Liver (tissue), 9 donors: ENCODE measurements around the gene UBTF. TPM values are rescaled to one million over a fixed set of nuclear protein-coding genes. Genes with fewer than 3 reads are reported as not detected.

Experiments used
- DNase-seq: peaks from one replicate; pipeline ENCODE4 v3.0.0-alpha.2; 2017; ENCODE audit warnings: low spot score
- H3K27ac ChIP-seq, 2 donors: one replicate each; pipeline ENCODE4 v1.7.0; 2013; ENCODE audit warnings: inconsistent platforms in 2 of 2, low read length in 2 of 2, control low read depth in 1 of 2, low read depth in 1 of 2, mild to moderate bottlenecking in 1 of 2
- H3K27me3 ChIP-seq, 4 donors: one replicate each; pipeline versions ENCODE4 v1.6.1 to v1.7.0; 2013; ENCODE audit warnings: low read length in 3 of 4, inconsistent platforms in 1 of 4, mild to moderate bottlenecking in 1 of 4, moderate library complexity in 1 of 4; ENCODE audit not compliant: control insufficient read depth in 4 of 4, insufficient read depth in 4 of 4
- H3K36me3 ChIP-seq, 4 donors: one replicate each; pipeline versions ENCODE4 v1.6.1 to v1.7.0; 2013; ENCODE audit warnings: low read length in 3 of 4, mild to moderate bottlenecking in 3 of 4, low read depth in 1 of 4, moderate library complexity in 1 of 4; ENCODE audit not compliant: control insufficient read depth in 4 of 4, insufficient read depth in 3 of 4
- H3K4me1 ChIP-seq, 4 donors: one replicate each; pipeline versions ENCODE4 v1.6.1 to v1.7.0; 2013; ENCODE audit warnings: low read length in 3 of 4, mild to moderate bottlenecking in 3 of 4, moderate library complexity in 1 of 4; ENCODE audit not compliant: control insufficient read depth in 4 of 4, insufficient read depth in 4 of 4
- H3K4me3 ChIP-seq, 3 donors: one replicate each; pipeline versions ENCODE4 v1.6.1 to v1.7.0; 2013; ENCODE audit warnings: low read length in 3 of 3, control low read depth in 1 of 3, low read depth in 1 of 3, mild to moderate bottlenecking in 1 of 3
- H3K9ac ChIP-seq, 2 donors: one replicate each; pipeline ENCODE4 v1.7.0; 2013; ENCODE audit warnings: low read length in 2 of 2, mild to moderate bottlenecking in 2 of 2, moderate library complexity in 2 of 2, control low read depth in 1 of 2, low read depth in 1 of 2
- H3K9me3 ChIP-seq, 4 donors: one replicate each; pipeline versions ENCODE4 v1.6.1 to v1.7.0; 2013; ENCODE audit warnings: low read length in 3 of 4; ENCODE audit not compliant: control insufficient read depth in 4 of 4
- EGR1 ChIP-seq, 2 donors: IDR thresholded peaks; 2 replicates each; pipeline ENCODE4 v1.6.1; 2016 to 2018; ENCODE audit warnings: antibody characterized with exemption in 2 of 2, low read depth in 2 of 2
- FOXA1 ChIP-seq: IDR thresholded peaks from 2 replicates; pipeline ENCODE4 v1.6.1; 2016; ENCODE audit warnings: antibody characterized with exemption
- FOXA2 ChIP-seq: IDR thresholded peaks from 2 replicates; pipeline ENCODE4 v1.6.1; 2016; ENCODE audit warnings: antibody characterized with exemption
- GABPA ChIP-seq, 2 donors: IDR thresholded peaks in 1 of 2; conservative IDR thresholded peaks in 1 of 2; 2 replicates each; pipeline ENCODE4 v1.6.1; 2016; ENCODE audit warnings: antibody characterized with exemption in 2 of 2, mild to moderate bottlenecking in 1 of 2, moderate library complexity in 1 of 2
- HNF4A ChIP-seq, 2 donors: conservative IDR thresholded peaks; 2 replicates each; pipeline ENCODE4 v1.6.1; 2016; ENCODE audit warnings: antibody characterized with exemption in 2 of 2, mild to moderate bottlenecking in 2 of 2
- HNF4G ChIP-seq: IDR thresholded peaks from 2 replicates; pipeline ENCODE4 v1.6.1; 2016; ENCODE audit warnings: antibody characterized with exemption
- JUND ChIP-seq, 2 donors: IDR thresholded peaks; 2 replicates each; pipeline ENCODE4 v1.6.1; 2016; ENCODE audit warnings: antibody characterized with exemption in 2 of 2
- NR2F2 ChIP-seq: IDR thresholded peaks from 2 replicates; pipeline ENCODE4 v1.6.1; 2016; ENCODE audit warnings: antibody characterized with exemption
- RAD21 ChIP-seq, 2 donors: IDR thresholded peaks; 2 replicates each; pipeline ENCODE4 v1.6.1; 2016; ENCODE audit warnings: antibody characterized with exemption in 2 of 2, mild to moderate bottlenecking in 2 of 2
- RXRA ChIP-seq, 2 donors: IDR thresholded peaks; 2 replicates each; pipeline ENCODE4 v1.6.1; 2017 to 2018; ENCODE audit warnings: antibody characterized with exemption in 2 of 2, mild to moderate bottlenecking in 1 of 2
- SP1 ChIP-seq: IDR thresholded peaks from 2 replicates; pipeline ENCODE4 v1.6.1; 2018; ENCODE audit warnings: antibody characterized with exemption, mild to moderate bottlenecking
- TAF1 ChIP-seq: conservative IDR thresholded peaks from 2 replicates; pipeline ENCODE4 v1.6.1; 2016; ENCODE audit warnings: antibody characterized with exemption, mild to moderate bottlenecking
- YY1 ChIP-seq: IDR thresholded peaks from 2 replicates; pipeline ENCODE4 v1.6.1; 2016; ENCODE audit warnings: antibody characterized with exemption, mild to moderate bottlenecking
- WGBS: extraction: QIAGEN DNeasy Blood & Tissue Kit; methylation state at CpG from one replicate; pipeline ENCODE4 v1.1.7; 2013; 5-methylcytosine and 5-hydroxymethylcytosine counted together
- polyA plus RNA-seq, 2 donors: library from polyadenylated mRNA; stranded (reverse) in 1 of 2; unstranded in 1 of 2; fragments of 200-250 nt in 1 of 2; fragments of >200 nt in 1 of 2; fragmentation: Nextera tagmentation in 1 of 2; extraction: Ambion mirVana in 1 of 2; gene quantifications; one replicate each; pipeline versions ENCODE4 v1.2.1 to v1.2.3, GENCODE V29; 2013 to 2015
- total RNA-seq, 2 donors: library from RNA; depleted of rRNA; stranded (reverse); fragments of >200 nt; gene quantifications; one replicate each; pipeline ENCODE4 v1.2.3, GENCODE V29; 2014
- TF ChIP-seq, protein P1 (sequence below): IDR thresholded peaks from 2 replicates; pipeline ENCODE4 v1.6.1; 2016; ENCODE audit warnings: antibody characterized with exemption, mild to moderate bottlenecking
- TF ChIP-seq, protein P2 (sequence below): IDR thresholded peaks from 2 replicates; pipeline ENCODE4 v1.6.1; 2016; ENCODE audit warnings: antibody characterized with exemption
- TF ChIP-seq, protein P3 (sequence below): IDR thresholded peaks from 2 replicates; pipeline ENCODE4 v1.6.1; 2016; ENCODE audit warnings: antibody characterized with exemption
- donor health status: healthy.
- donor health status: healthy.
- donor health status: healthy.
- donor health status: healthy.
- donor health status: healthy.

The UBTF gene
- total and polyA plus RNA-seq, 4 donors = 12.5 to 39.6 (median 23.9) TPM

DNA sequence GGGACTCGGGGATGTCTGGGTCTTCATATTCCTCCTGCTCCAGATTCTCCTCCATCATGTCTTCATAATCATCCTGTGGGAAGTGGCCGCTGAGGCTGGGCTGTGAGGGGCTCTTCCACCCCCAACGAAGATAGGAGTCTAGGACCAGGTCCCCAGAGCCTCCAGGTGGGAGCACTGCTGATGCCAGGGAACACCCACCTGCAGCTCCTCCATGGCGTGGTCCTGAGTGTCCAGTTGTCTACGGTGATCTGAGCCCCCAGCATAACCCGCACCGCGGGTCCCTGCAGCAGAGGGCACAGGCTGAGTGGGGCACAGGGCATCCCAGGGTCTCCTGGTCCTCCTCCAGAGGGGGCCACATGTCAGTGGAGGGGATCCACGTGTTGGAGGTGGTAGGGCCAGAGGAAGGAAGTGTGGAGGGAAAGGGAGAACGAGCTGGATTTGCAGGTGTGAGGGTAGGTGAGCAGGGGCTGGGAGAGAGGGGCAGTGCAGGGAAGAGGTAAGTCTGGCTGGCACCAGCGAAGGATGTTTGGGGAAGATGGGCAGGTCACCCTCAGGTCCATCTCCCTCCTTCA, 43.3 kb upstream of the UBTF start:
- Histone ChIP-seq H3K27me3 (no peaks in the 10 kb centered on the region), H3K9me3 (no peaks in the 10 kb centered on the region), H3K36me3 (no peaks in the 10 kb centered on the region), H3K9ac (no peak overlapping the region), H3K4me3 (no peak overlapping the region), H3K27ac (no peak overlapping the region), H3K4me1 (no peaks in the 10 kb centered on the region)
- WGBS = 75% methylated on average over 11 of the region's 11 CpGs
- no peak for TF ChIP-seq NR2F2
- TF ChIP-seq, protein P1, sequence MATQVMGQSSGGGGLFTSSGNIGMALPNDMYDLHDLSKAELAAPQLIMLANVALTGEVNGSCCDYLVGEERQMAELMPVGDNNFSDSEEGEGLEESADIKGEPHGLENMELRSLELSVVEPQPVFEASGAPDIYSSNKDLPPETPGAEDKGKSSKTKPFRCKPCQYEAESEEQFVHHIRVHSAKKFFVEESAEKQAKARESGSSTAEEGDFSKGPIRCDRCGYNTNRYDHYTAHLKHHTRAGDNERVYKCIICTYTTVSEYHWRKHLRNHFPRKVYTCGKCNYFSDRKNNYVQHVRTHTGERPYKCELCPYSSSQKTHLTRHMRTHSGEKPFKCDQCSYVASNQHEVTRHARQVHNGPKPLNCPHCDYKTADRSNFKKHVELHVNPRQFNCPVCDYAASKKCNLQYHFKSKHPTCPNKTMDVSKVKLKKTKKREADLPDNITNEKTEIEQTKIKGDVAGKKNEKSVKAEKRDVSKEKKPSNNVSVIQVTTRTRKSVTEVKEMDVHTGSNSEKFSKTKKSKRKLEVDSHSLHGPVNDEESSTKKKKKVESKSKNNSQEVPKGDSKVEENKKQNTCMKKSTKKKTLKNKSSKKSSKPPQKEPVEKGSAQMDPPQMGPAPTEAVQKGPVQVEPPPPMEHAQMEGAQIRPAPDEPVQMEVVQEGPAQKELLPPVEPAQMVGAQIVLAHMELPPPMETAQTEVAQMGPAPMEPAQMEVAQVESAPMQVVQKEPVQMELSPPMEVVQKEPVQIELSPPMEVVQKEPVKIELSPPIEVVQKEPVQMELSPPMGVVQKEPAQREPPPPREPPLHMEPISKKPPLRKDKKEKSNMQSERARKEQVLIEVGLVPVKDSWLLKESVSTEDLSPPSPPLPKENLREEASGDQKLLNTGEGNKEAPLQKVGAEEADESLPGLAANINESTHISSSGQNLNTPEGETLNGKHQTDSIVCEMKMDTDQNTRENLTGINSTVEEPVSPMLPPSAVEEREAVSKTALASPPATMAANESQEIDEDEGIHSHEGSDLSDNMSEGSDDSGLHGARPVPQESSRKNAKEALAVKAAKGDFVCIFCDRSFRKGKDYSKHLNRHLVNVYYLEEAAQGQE = no peak
- TF ChIP-seq HNF4A (conservative IDR thresholded peaks at IDR 0.05) = no peak
- TF ChIP-seq, protein P2, sequence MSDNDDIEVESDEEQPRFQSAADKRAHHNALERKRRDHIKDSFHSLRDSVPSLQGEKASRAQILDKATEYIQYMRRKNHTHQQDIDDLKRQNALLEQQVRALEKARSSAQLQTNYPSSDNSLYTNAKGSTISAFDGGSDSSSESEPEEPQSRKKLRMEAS = no peak
- TF ChIP-seq FOXA1 = no peak
- TF ChIP-seq RXRA (IDR thresholded peaks at IDR 0.05) = no peak
- DNase-seq = peak; percentile 38

DNA sequence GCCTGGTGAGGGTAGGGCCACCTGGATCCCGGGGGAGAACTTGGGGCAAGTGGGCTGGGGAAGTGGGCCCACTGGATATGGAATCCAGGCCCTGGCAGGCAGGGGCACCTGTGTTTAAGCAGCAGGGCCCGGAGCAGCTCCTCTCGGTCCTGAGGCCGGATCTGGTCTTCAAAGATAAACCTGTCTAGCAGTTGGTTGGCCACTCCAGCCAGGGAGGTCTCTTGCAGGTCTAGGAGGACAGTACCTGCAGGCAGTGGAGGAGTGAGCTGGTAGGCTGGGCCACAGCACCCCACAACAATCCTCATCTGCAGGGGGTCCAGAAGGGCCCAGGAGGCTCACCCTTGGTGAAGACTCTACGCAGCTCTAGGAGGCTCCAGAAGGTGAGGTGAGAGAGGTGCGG, 40.8 kb upstream of the UBTF start:
- H3K27ac ChIP-seq = no peak overlapping the region
- no peaks in the 10 kb centered on the region for H3K36me3 ChIP-seq
- TF ChIP-seq, protein P3, sequence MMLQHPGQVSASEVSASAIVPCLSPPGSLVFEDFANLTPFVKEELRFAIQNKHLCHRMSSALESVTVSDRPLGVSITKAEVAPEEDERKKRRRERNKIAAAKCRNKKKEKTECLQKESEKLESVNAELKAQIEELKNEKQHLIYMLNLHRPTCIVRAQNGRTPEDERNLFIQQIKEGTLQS = no peak
- TF ChIP-seq SP1 (no peak), GABPA (IDR thresholded peaks at IDR 0.05 in 1 of 2, conservative IDR thresholded peaks at IDR 0.05 in 1 of 2) (no peak), RXRA (IDR thresholded peaks at IDR 0.05) (no peak), TAF1 (no peak), JUND (IDR thresholded peaks at IDR 0.05) (no peak), YY1 (no peak), FOXA1 (no peak), HNF4A (conservative IDR thresholded peaks at IDR 0.05) (no peak), HNF4G (no peak), EGR1 (IDR thresholded peaks at IDR 0.05; ENCODE audit: low read depth in 2 of 2) (no peak)
- DNase-seq = no peak
- WGBS = 94% methylated on average over 6 of the region's 6 CpGs
- no peaks in the 10 kb centered on the region for H3K9me3 ChIP-seq
- no peak overlapping the region for H3K4me3 ChIP-seq
- no peaks in the 10 kb centered on the region for H3K27me3 ChIP-seq
- no peaks in the 10 kb centered on the region for H3K4me1 ChIP-seq
- H3K9ac ChIP-seq = no peak overlapping the region

DNA sequence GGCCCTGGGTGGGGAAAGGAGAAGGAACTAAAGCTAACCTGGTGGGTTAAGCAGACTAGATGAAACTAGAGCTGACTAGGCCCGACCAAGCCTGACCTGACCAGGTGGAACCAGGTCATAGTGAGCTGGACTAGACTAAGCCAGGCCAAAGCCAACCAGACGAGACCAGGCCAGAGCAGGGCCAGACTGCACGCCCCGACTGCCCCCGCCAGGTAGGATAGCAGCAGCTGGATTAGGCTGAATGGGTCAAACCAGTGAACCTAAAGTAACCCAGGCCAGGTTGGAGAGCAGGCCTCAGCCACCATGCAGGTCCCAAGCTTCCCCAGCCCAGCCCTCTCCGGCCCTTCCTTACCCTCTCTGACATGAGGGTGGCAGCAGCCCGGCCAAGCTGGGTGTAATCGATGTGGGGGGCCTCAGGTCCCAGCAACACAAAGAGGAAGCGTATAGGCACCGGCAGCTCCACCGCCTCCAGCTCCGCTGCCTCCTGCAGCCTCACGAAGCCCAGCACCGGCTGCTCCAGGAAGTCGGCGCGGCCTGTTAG, 39.4 kb upstream of the UBTF start:
- 88% methylated on average over 17 of the region's 17 CpGs for WGBS
- Histone ChIP-seq H3K27me3 (no peaks in the 10 kb centered on the region), H3K36me3 (no peaks in the 10 kb centered on the region), H3K4me3 (no peak overlapping the region), H3K27ac (no peak overlapping the region), H3K9me3 (no peaks in the 10 kb centered on the region), H3K9ac (no peak overlapping the region), H3K4me1 (no peaks in the 10 kb centered on the region)
- peak; percentile 44 for DNase-seq
- TF ChIP-seq NR2F2 (no peak), RAD21 (IDR thresholded peaks at IDR 0.05) (no peak), GABPA (IDR thresholded peaks at IDR 0.05 in 1 of 2, conservative IDR thresholded peaks at IDR 0.05 in 1 of 2) (no peak), FOXA2 (no peak), RXRA (IDR thresholded peaks at IDR 0.05) (no peak), FOXA1 (no peak), TAF1 (no peak), HNF4A (conservative IDR thresholded peaks at IDR 0.05) (no peak), HNF4G (no peak), EGR1 (IDR thresholded peaks at IDR 0.05; ENCODE audit: low read depth in 2 of 2) (no peak), JUND (IDR thresholded peaks at IDR 0.05) (no peak), YY1 (no peak)
- TF ChIP-seq, protein P2 = no peak
- TF ChIP-seq, protein P1 = no peak
- TF ChIP-seq, protein P3 = no peak
